Astrocyte (in vitro differentiated cells and primary cell): ENCODE measurements around the gene MCEE.

Experiments
- EZH2 ChIP-seq: IDR thresholded peaks from 2 replicates; pipeline ENCODE4 v1.6.1; 2012; ENCODE audit warnings: mild to moderate bottlenecking, low read length, inconsistent platforms; ENCODE audit not compliant: insufficient read depth
- TF ChIP-seq, protein P1 (sequence below): IDR thresholded peaks from 2 replicates; pipeline ENCODE4 v1.5.1; 2011; ENCODE audit warnings: low read depth, mild to moderate bottlenecking, inconsistent platforms, low read length, moderate library complexity; ENCODE audit not compliant: insufficient read depth

GRCh38 chr2:71100195-71100964, 29.6 kb downstream of the MCEE start:
- TF ChIP-seq, protein P1, sequence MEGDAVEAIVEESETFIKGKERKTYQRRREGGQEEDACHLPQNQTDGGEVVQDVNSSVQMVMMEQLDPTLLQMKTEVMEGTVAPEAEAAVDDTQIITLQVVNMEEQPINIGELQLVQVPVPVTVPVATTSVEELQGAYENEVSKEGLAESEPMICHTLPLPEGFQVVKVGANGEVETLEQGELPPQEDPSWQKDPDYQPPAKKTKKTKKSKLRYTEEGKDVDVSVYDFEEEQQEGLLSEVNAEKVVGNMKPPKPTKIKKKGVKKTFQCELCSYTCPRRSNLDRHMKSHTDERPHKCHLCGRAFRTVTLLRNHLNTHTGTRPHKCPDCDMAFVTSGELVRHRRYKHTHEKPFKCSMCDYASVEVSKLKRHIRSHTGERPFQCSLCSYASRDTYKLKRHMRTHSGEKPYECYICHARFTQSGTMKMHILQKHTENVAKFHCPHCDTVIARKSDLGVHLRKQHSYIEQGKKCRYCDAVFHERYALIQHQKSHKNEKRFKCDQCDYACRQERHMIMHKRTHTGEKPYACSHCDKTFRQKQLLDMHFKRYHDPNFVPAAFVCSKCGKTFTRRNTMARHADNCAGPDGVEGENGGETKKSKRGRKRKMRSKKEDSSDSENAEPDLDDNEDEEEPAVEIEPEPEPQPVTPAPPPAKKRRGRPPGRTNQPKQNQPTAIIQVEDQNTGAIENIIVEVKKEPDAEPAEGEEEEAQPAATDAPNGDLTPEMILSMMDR, result peak; percentile 80
- no peak for TF ChIP-seq EZH2
